ENCODE measurements around the gene SMOC1.

Gene SMOC1

DNA sequence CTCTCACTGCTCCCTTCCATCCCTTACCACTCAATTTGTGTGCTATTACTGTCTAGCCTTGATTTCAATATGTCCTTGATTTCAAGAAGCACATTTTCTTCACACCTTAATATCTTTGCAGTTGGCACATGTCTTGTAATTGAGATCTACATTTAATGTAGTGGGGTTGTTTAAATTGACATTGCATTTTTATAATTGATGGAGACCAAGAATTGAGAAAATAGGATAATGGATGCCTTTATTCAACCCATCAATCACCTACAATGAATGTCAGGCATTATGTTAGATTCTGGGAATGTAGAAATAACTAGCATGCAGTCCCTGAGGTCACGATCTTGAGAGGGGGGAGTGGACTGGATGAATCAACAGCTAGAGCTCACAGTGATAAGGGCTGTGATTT lies 94.6 kb downstream of the SMOC1 start:
- no peak for DNase-seq (ENCODE audit: extremely low read depth in 1 of 2, low read depth in 1 of 2)

DNA sequence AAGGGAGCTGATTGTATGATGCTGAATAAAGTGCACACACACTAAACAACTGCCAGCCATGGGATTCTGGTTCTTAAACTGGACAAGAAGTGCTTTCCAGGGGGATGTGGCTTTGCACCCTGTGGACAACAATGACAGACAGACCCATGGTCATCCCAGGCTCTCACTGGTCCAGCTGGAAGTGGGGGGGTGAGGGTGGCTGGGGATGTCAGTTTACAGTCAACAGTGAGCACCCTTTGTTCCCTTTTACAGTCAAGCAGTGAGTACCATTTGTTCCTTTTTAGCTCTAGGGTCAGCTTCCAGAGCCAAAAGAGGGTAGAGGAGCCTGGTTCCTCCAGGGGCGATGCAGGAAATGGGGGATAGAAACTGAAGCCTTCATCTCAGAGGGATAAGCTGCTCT lies 100.7 kb downstream of the SMOC1 start:
- no peak for DNase-seq (ENCODE audit: extremely low read depth in 1 of 2, low read depth in 1 of 2)

DNA sequence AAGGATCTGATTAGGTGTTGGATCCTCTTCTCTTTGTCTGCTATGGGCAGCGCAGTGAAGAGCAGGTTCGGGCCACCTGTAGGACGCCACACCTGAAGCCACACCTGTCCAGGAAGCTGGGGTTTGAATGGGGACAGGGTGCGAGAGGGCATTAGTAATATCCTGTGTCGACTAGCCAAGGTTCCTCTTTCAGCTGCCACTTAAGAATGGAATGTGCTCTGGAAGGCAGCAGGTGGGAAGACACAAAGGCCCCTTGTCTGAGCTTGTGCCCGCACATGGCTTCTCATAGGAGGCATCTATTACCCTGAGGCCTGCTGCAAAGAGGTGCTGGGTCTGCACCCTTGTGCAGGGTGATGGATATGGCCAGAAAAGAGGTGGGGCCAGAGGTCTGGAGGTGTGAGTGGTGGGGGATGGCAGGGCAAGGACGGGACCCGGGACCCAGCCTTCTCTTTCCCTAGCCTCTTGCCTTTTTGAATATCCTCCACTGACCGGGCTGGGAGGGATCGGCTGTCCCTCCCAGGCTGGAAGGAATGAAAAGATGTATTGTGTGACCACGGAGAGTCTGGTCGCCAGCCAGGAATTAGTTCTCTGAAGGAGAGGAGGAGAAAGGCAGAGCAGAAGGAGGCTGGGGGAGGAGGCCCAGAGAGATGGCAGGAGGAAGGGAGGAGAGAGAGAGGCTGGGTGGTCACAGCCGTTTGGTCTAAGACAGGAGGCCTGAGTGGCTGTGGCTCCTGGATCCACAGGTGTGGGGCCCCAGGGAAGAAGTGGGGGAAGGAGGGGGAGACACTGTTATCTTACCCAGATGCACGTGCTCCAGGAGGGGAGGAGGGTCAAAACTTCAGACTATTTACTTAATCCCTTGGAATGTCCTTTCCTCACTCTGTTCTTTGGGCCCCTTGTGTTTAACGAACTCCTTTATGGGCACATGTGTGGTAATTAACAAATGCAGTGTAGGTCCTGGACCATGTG lies 101.5 kb downstream of the SMOC1 start:
- DNase-seq (ENCODE audit: extremely low read depth in 1 of 2, low read depth in 1 of 2): no peak

DNA sequence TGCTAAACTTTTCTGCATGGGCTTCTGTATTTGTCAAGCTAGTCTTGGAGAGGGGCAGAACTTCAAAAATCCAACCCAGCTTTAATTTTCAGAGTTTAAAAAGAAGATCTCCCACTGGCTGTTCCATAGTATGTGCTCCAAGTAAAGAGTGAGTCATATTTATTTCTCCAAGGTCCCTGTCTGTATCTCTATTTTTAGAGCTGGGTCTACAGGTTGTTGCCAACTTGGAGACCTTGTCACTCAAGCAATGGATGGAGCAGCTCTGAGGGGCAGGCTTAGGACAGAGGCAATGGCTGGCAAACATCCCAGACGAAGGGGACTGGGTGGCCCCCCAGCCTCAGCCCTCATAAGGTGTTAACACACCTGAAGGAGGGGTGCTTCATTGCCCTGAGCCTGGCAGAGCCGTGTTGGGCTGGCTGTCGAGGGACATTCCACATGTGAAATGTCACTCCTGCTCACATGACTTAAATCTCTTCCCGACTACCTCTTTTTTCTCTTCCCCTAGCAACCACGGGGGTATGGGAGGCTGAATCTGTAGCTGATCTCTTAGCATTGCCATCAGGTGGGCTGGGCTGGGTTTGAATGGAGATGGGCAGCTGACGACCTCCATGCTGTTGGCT lies 103.1 kb downstream of the SMOC1 start:
- no peak for DNase-seq (ENCODE audit: extremely low read depth in 1 of 2, low read depth in 1 of 2)

DNA sequence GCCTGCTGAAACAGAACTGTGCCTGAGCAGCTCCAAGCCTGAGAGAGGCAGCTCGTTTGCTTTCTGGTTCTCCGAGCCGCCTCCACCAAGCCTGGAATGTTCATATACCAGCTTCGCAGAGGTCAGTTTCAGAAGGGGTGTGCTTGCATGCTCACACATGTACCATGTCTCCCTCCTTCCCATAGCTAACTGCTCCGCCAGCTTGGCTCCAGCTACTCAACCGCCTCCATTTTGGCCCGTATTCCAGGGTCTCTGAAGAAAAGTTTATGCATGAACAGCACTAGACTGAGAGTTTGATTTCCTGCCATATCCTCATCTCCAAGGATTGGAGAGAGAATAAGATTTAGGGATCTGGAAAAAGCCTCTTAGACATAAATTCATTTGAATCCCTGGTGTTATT lies 103.7 kb downstream of the SMOC1 start:
- DNase-seq (ENCODE audit: extremely low read depth in 1 of 2, low read depth in 1 of 2): no peak

DNA sequence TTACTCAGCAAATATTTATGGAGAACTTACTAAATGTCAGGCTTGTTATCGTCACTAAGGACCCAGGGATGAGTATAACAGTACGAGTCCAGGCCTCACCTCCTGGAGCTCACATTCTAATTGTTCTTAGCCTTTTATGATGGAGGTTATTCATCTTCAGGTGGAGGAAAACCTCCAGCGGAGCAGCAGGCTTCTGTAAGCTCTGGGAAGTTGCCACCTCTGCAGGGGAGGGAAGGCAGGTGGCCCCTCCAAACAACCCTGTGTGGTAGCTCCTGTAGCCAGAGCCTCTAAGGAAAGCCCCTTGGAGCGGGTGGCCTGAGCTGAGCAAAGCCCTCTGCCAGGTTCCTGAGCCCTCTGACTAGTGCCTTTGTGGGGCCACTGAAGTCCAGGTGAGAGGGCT lies 104.1 kb downstream of the SMOC1 start:
- DNase-seq (ENCODE audit: extremely low read depth in 1 of 2, low read depth in 1 of 2): no peak

DNA sequence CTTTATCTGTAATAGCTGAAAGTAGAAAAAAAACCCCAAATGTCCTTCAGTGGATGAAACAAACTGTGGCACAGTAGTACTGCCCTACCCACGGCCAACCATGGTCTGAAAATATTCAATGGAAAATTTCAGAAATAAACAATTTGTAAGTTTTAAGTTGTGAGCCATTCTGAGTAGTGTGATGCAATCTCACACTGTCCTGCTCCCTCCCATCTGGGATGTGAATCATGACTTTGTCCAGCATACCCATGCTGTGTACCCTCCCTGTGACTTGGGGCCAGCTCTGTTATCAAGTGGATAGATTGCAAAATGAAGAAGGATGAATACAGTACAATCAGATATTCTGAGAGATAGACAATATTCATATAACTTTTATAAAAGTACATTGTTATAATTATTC lies 106.2 kb downstream of the SMOC1 start:
- no peak for DNase-seq (ENCODE audit: extremely low read depth in 1 of 2, low read depth in 1 of 2)

DNA sequence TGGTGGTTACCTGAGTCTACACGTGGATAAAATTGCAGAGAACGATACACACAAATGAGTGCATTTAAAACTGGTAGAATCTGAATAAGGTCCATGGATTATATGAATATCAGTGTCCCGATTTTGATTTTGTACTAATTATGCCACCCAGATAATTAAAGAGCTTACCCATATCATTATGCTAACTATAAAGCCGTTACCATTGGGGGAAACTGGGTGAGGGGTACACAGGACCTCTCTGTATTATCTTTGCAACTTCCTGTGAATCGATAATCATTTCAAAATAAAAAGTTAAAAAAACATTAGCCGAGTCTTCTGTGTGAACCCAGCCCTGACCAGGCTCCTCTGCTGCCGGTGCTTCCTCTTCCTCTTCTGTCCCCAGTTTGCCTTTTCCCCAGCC lies 107.1 kb downstream of the SMOC1 start:
- no peak for DNase-seq (ENCODE audit: extremely low read depth in 1 of 2, low read depth in 1 of 2)

DNA sequence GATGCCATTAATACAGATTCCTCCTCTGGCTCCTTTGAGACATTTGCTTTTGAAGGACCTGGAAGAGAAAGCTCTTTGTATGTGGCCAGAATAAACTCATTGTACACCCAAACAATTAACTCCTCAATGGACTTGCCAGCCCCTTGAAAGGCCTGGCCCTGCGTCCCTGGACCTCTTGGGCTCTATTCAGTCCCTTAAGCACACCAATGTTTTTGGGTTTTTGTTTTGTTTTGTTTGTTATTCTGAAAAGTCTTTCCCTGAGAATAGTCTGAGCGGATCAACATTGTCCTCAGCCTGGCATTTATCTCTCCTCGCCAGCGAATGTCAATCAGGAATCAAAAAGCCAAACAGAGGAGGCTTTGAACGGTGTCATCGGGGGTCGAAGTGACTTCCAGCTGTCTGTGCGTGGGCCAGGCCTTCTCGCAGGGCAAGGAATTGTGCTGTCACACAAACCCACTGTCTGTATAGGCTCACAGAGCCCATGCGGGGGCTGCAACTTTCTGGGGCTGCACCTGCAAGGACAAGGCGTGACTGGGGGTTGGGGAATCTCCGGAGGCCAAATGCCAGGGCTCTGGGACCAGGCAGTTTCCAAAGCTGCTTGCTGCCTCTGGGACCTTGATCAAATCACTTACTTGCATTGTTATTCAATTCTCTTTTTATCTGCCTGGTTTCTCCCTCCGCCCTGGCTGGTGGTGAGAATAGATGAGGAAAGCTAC lies 108.3 kb downstream of the SMOC1 start:
- DNase-seq (ENCODE audit: extremely low read depth in 1 of 2, low read depth in 1 of 2): no peak

DNA sequence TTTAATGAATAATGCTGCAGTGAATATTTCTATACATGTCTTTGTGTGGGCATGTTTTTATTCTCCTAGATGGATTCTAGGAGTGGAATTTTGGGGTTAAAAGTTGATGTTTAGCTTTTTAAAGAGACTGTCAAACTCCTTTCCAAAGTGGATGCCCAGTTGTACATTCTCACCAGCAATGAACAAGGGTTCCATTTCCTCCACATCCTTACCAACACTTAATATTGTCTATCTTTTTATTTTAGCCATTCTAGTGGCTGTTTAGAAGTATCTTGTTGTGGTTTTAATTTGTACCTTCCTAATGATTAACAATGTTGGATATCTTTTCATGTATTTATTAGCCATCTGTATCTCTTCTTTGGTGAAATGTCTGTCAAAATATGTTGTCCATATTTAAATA lies 109.8 kb downstream of the SMOC1 start:
- DNase-seq (ENCODE audit: extremely low read depth in 1 of 2, low read depth in 1 of 2): no peak

DNA sequence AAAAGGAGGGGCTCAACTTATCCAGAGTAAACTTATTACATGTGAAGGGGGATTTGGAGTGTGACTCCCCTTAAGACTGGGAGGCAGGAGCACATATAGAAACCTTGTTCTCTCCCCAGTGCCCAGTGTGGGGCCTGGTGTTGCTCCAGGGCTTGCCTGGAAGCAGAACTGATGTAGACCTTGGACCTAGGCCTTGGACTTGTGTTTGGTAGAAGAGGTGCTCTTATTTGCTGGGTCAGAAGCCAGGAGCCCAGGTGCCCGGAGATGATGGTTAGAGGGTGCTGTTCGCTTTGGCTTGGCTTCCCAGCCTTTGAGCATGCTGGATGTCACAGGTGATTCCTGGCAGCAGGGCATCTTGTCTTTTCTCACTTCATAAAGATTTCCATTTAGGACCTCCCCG lies 110.4 kb downstream of the SMOC1 start:
- no peak for DNase-seq (ENCODE audit: extremely low read depth in 1 of 2, low read depth in 1 of 2)

DNA sequence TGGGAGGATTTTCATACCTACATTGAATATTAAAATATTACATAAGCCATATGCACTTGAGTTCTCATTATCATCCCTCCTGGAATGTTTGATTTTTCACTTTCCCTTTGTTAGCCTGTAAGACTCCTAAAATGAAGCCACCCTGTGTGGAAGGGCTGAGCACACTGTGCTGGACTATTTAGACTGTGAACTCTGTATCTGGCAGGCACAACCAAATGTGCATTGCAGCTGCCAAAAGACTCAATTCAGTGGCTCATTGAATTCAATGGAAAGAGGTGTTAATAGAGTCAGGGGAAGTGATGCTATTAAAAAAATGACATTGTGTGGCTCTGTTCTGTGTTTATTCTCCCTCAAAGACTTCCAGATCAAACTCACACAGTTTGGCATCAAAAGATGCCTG lies 111.1 kb downstream of the SMOC1 start:
- no peak for DNase-seq (ENCODE audit: extremely low read depth in 1 of 2, low read depth in 1 of 2)

DNA sequence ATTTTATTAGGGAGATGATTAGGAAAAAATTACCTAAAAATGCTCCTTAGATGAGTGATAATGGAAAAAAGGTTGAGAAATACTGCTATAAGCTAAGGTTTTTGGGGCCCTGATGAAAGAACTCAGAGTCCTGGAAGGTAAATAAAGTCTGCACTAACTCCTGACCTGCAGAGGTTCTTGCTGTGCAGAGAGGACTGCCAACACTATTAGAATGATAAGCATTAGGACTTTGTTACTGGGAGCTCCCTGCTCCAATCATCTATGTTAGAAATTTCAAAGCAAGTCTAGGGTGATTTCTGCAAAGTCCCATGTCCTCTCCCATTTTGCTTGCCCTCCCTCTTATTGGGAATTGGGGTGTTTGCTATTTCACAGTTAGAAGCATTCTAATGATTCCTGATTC lies 112.2 kb downstream of the SMOC1 start:
- no peak for DNase-seq (ENCODE audit: extremely low read depth in 1 of 2, low read depth in 1 of 2)

DNA sequence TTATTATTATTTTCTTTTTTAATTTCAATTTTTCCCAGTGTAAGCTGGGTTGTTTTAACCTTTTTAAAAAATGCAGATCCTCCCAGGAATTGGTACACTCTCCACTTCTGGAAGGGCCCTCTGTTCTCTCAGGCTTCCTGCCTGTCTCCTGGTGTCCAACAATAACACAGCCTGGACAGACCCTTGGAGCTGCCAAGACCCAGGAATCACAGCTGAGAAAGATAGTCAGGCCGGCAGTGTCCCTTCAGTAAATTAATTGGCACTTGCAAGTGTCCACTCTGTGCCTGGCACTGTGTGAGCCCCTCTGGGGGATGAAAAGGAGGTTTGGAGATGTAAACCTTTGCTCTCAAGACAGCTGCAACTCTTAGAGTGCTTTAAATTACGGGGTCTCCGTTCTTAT lies 113.3 kb downstream of the SMOC1 start:
- no peak for DNase-seq (ENCODE audit: extremely low read depth in 1 of 2, low read depth in 1 of 2)

DNA sequence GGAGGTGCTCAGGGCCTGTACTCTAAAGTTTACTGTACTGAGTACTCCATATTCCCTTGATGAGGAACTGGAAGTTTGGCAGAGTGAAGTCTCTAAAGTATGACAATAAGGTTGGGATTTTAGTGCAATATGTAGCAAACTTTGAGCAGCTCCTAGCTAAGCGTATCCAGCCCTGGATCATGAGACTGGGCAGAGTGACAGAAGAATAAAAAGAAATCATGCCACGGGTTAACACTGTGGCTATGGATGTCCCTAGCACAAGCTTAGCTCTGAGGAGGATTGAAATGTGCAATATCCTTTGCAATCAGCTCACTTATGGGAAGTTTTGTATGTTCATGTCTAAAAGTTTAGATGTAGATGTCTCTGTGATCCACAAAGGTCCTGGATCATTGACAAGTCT lies 114.1 kb downstream of the SMOC1 start:
- DNase-seq (ENCODE audit: extremely low read depth in 1 of 2, low read depth in 1 of 2): no peak

DNA sequence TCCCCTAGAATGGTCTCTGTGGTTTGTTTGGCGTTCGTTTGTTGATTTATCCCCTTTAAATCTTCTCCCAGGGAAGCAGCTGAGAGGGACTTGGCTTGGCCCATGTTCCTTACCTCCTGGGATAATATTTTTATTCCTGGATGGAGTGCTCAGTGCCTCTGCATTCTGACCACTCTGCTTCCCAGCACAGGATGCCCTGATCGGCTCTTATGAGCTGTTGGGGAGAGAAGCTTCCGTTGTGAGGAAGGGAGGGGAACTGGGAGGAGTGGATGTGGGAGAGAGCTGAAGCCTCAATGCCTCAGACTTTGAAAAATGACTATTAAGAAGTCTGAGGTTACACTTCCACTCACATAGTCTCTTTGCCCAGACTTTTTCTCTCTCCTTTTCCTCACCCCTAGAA lies 114.8 kb downstream of the SMOC1 start:
- no peak for DNase-seq (ENCODE audit: extremely low read depth in 1 of 2, low read depth in 1 of 2)

DNA sequence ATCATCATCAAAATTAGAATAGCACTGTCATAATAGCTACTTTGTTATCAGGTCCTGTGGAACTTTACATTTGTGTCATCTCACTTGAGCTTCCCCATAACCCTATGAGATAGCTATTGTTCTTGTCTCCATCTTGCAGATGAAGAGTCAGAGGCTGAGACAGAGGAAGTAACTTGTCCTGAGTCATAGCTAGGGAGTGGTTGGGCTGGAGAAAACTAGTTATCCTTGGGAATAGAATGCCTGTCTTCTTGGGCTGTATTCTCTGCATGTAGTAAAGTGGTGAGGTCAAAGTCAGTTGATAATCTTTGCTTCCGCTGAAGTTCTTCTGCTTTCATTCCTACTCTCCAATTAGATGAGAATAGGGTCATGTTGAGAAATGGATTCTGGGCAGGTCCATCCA lies 117.0 kb downstream of the SMOC1 start:
- DNase-seq (ENCODE audit: extremely low read depth in 1 of 2, low read depth in 1 of 2): no peak

DNA sequence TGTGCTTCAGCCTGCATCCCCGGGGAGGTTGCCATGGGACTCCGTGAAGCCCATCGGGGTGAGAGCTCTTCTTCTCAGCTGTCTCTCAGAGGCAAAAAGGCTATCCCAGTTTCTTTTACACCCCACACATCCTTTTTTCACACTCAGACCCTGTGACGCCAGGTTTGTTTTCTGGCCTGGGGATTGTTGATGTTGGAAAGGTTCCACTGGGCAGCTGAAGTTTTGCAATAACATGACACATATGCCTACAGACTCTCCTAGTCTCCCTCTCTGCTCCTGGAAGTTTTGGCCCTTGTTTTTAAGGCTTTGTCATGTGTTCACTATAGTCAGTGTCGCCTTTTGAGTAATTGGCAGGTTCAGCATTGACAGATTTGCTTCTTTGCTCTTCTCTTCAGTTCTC lies 118.6 kb downstream of the SMOC1 start:
- DNase-seq (ENCODE audit: extremely low read depth in 1 of 2, low read depth in 1 of 2): no peak

DNA sequence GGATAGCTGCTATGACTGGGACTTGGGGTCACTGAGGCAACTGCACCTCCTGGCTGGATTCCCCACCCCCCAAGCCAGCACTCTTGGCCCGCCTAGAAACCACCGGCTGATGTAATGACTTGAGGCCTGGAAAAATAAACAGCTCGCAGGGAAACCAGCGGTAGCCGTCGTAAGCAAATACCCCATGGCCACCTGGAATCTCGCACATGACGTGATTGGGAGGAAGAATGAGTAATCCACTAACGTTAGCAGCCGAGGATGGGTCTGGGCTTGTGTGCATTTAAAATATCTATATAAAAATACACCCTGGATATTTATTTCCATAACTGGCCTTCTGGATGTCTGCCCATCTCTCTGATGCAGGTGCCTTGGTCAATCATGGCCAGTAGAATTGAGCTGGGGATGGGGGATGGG lies 120.1 kb downstream of the SMOC1 start:
- no peak for DNase-seq (ENCODE audit: extremely low read depth in 1 of 2, low read depth in 1 of 2)

DNA sequence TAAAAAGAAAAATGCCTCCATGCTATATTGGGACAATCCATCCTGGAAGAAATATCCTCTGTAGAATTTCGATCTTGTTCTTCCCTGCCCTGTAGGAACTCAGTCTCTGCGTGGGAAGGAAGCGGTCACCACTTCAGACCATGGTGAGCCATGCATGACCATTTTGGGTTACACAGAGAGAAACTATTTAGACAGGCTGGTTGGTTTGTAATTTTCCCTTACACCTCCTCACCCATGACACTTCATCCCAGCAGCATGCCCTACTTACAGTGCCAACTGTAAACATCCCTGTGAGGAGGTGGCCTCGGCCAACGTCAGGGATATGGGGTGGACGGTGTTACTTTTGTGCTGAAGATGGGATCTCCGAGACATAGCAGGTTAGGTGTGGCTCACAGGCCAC lies 121.4 kb downstream of the SMOC1 start:
- no peak for DNase-seq (ENCODE audit: extremely low read depth in 1 of 2, low read depth in 1 of 2)

DNA sequence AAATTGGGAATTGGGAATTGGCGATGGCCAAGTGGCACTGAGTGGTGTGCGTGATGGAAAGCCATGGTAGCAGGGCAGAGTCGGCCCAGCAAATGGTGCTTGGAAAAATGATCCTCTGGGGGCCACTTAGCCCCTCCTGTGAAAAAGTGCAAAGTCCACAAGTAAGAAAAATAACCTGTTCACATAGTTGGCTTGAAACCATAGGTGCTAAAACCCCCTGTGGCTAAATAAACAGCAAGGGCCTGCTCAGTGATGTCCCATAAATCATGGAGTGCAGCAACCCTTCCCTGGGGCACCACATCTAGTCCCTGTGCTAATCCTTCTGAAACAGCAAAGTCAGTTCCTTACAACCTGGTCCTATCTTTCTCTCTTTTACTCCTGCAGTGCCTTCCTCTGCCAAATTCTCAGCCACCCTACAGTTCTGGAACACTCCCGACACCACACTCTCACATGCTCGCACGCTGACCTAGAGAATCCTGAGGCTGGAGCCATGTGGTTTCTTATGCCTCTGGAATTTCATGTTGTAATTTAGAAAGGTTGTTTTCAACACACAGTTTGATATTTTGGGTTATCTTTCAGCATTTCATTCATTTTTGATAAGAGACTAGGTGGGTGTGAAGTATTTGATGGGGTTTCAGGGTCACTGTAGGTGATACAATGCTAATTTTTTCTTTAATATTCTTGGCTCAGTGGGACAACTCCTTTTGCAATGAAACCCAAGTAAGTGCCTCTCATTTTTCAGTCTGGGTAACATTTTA lies 123.6 kb downstream of the SMOC1 start:
- DNase-seq (ENCODE audit: extremely low read depth in 1 of 2, low read depth in 1 of 2): no peak

Measured in stimulated activated CD8-positive, alpha-beta memory T cell treated with anti-CD3 and anti-CD28 coated beads, Interleukin-7, amount 100 ng/mL, for 48 hours (primary cell).